K562 (cell line): ENCODE results near the gene USP31.

Experiments
- CHD1 ChIP-seq: fragments of 200-600 bp; sonication (generic); IDR thresholded peaks from one replicate; pipeline ENCODE4 v1.6.1; 2012; ENCODE audit warnings: mild to moderate bottlenecking, moderate library complexity, low read length, inconsistent platforms
- FOS ChIP-seq: IDR thresholded peaks from 3 replicates; pipeline ENCODE4 v1.6.1; 2011; ENCODE audit not compliant: insufficient read length; ENCODE audit errors: extremely low read depth
- POLR2A ChIP-seq: fragments of 450-650 bp; conservative IDR thresholded peaks from 2 replicates; pipeline ENCODE4 v1.6.1; 2016
- TAF1 ChIP-seq: IDR thresholded peaks from 2 replicates; pipeline ENCODE4 v1.6.1; 2011; ENCODE audit warnings: mild to moderate bottlenecking, low read length, moderate library complexity; ENCODE audit not compliant: insufficient read depth, control insufficient read depth, severe bottlenecking; ENCODE audit errors: extremely low read depth
- TBP ChIP-seq: optimal IDR thresholded peaks from 2 replicates; pipeline ENCODE3; 2011; ENCODE audit warnings: low read depth, low read length, improper control_type of control experiment
- TCF7L2 ChIP-seq: fragments of 150-350 bp; IDR thresholded peaks from 2 replicates; pipeline ENCODE4 v1.6.1; 2016; ENCODE audit warnings: low read depth, mild to moderate bottlenecking, low read length, moderate library complexity
- YY1 ChIP-seq, 3 experiments: IDR thresholded peaks; 2 replicates each; pipeline ENCODE4 v1.6.1; 2011; ENCODE audit warnings: low read length in 2 of 3, mild to moderate bottlenecking in 2 of 3, moderate library complexity in 2 of 3, borderline replicate concordance in 1 of 3, control low read depth in 1 of 3, low read depth in 1 of 3; ENCODE audit not compliant: insufficient read depth in 3 of 3, insufficient replicate concordance in 2 of 3, control insufficient read depth in 1 of 3, insufficient read length in 1 of 3; ENCODE audit errors: extremely low read depth in 1 of 3
- ZNF12 ChIP-seq: sonication (generic); formaldehyde crosslinking; IDR thresholded peaks from 2 replicates; pipeline ENCODE4 v1.4.0; 2020; ENCODE audit warnings: mild to moderate bottlenecking, missing genetic modification reagents
- ZNF318 ChIP-seq, 2 experiments: fragments of 450-650 bp; IDR thresholded peaks; 2 replicates each; pipeline ENCODE4 v1.6.1; 2016; ENCODE audit warnings: mild to moderate bottlenecking in 2 of 2, borderline replicate concordance in 1 of 2, low read depth in 1 of 2, moderate library complexity in 1 of 2
- ZNF696 ChIP-seq: fragments of 250-450 bp; sonication (Bioruptor Pico); conservative IDR thresholded peaks from 2 replicates; pipeline ENCODE4 v1.4.0; 2020; ENCODE audit warnings: mild to moderate bottlenecking, moderate library complexity
- ZNF75A ChIP-seq: fragments of 450-650 bp; formaldehyde crosslinking; IDR thresholded peaks from 2 replicates; pipeline ENCODE4 v1.4.0; 2020; ENCODE audit warnings: mild to moderate bottlenecking
- TF ChIP-seq, protein P1 (sequence below): sonication (generic); formaldehyde crosslinking; IDR thresholded peaks from 2 replicates; pipeline ENCODE4 v1.8.1; 2023; ENCODE audit warnings: mild to moderate bottlenecking, missing genetic modification reagents, moderate library complexity

GRCh38 chr16:23145608-23146007, 3.6 kb downstream of the USP31 start:
- TF ChIP-seq CHD1, result no peak
- no peak for TF ChIP-seq ZNF75A
- TF ChIP-seq FOS, result no peak
- TF ChIP-seq YY1 (IDR thresholded peaks at IDR 0.05; ENCODE audit: borderline replicate concordance in 1 of 3, control insufficient read depth in 1 of 3, extremely low read depth in 1 of 3, insufficient read depth in 3 of 3, insufficient read length in 1 of 3, insufficient replicate concordance in 2 of 3, low read depth in 1 of 3, low read length in 2 of 3), result no peak
- TF ChIP-seq ZNF696 (CRISPR knock-in tag), result no peak
- no peak for TF ChIP-seq ZNF318 (IDR thresholded peaks at IDR 0.05; ENCODE audit: borderline replicate concordance in 1 of 2, low read depth in 1 of 2)
- no peak for TF ChIP-seq TCF7L2
- TF ChIP-seq, protein P1, sequence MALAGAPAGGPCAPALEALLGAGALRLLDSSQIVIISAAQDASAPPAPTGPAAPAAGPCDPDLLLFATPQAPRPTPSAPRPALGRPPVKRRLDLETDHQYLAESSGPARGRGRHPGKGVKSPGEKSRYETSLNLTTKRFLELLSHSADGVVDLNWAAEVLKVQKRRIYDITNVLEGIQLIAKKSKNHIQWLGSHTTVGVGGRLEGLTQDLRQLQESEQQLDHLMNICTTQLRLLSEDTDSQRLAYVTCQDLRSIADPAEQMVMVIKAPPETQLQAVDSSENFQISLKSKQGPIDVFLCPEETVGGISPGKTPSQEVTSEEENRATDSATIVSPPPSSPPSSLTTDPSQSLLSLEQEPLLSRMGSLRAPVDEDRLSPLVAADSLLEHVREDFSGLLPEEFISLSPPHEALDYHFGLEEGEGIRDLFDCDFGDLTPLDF (CRISPR knock-in tag), result no peak
- no peak for TF ChIP-seq ZNF12 (CRISPR knock-in tag)
- TF ChIP-seq TBP, result no peak
- no peak for TF ChIP-seq TAF1
- no peak for TF ChIP-seq POLR2A
